CD4-positive, alpha-beta T cell treated with Interleukin-12 subunit alpha and Interleukin-12 subunit beta, for 1 hour (primary cell): ENCODE measurements around the gene PCBP3.
"Not testable (repeated sequence)": the region's sequence is repeated elsewhere in the genome, so short reads cannot be mapped to it uniquely, and the experiment has no call there.

Source experiments
- DNase-seq: peaks from one replicate; pipeline ENCODE4 v3.0.0-alpha.2; 2020

PCBP3 gene

GRCh38 chr21:45791562-45792418 is 148.3 kb downstream of the PCBP3 start:
- no peak for DNase-seq

- DNase-seq: no peak
These were observed 149.3 kb downstream of the PCBP3 start for GRCh38 chr21:45792682-45793383.

DNA sequence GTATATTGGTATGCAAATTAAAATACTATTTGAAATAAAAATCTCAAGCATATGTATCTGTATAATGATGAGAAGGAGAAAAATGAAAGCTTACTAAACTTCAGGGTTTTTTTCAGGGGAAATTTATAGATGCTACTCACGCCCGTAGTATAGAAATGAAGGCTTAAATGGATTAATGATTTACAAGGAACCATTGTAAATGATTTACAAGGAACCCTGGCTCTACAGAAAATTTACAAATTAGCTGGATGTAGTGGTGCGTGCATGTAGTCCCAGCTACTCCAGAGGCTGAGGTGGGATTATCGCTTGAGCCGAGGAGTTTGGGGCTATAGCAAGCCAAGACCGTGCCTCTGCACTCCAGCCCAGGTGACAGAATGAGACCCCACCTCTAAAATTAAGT is 150.5 kb downstream of the PCBP3 start:
- DNase-seq: no peak

GRCh38 chr21:45796003-45796402 is 152.5 kb downstream of the PCBP3 start:
- no peak for DNase-seq

DNA sequence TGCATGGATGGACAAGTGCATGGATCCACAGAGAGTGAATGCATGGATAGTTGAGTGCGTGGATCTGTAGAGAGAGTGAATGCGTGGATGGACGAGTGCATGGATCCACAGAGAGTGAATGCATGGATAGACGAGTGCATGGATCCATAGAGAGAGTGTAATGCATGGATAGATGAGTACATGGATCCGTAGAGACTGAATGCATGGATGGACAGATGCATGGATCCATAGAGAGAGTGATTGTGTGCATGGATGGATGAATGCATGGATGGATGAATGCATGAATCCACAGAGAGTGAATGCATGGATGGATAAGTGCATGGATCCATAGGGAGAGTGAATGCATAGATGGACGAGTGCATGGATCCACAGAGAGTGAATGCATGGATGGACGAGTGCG is 153.8 kb downstream of the PCBP3 start:
- no peak for DNase-seq

- no peak for DNase-seq
These were observed 156.3 kb downstream of the PCBP3 start for GRCh38 chr21:45799765-45800338.

DNA sequence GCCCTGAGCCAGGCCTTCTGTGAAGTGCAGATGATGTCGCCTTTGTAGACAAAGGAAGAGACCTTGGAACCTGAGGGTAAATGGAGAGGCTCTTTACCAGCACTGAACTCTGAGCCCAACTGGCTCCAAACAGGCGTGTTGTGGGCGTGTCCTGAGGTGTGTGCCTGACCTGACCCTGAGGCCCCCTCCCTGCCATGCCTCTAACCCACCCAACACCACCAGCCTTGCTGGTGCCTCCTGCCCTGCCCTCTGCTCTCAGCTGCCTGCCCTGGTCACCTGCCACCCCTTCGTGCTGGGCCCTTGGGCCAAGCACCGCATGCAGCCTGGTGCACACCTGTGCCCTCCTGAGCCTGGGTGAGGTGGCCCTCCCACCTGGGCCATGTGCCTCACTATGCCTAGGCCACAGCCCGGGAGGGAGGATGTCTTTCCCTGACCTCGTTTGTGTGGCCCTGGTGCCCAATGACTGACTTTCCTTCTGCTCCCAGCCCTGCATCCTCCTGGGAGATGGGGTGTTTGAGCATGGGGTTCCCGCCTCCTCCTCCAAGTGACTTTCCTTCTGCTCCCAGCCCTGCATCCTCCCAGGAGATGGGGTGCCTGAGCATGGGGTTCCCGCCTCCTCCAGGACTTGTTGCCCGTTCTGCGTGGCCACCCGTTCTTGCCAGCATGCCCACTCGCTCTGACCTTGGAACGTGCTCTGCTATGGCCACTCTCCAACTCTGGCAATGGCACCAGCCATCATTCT is 157.0 kb downstream of the PCBP3 start:
- DNase-seq: no peak

- no peak for DNase-seq
These were observed 157.8 kb downstream of the PCBP3 start for GRCh38 chr21:45801129-45801964.

DNA sequence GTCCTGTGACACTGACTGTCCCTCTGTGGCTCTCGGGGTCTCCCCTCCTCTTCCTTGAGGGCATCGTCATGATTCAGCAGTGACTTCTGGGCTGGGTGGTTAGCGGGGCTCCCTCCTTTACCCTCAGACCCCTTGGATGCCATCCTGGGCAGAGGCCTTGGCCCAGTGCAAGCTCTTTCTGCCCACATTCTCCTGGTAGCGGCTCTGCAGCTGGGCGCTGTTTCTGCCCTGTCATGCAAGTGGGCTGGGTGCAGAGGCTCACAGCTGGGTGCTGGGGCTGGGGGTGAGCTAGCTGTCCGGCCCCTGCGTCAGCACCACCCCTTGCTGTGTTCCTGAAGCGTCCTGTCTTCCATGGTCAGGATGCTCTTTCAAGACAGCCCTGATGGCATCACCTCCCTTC is 158.5 kb downstream of the PCBP3 start:
- DNase-seq: no peak

- DNase-seq: no peak
These were observed 158.9 kb downstream of the PCBP3 start for GRCh38 chr21:45802425-45802824.

GRCh38 chr21:45802956-45803617 is 159.6 kb downstream of the PCBP3 start:
- no peak for DNase-seq

- no peak for DNase-seq
These were observed 160.3 kb downstream of the PCBP3 start for GRCh38 chr21:45803618-45804340.

DNA sequence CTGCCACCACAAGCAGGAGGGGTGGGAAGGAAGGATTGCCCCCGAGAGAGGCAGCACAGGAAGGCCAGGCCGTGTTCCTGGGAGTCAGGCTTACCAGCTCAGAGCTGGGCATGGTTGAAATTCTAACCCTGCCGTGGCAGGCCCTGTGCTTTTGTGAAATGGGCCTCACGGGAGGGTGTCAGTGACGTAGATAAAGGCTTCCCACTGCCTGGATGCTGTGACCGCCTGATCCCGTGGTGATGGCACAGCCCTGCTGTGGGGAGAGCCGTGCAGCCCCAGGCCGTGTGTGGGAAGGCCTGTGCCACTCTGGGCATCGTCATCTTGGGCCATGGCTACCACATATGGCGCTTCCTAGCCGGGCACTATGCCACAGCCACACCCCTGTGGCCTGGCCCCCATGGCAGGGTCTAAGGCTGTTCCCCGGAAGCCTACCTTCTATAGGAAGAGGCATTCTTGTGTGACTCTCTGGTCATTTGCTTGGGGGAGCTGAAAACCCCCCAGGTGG is 161.3 kb downstream of the PCBP3 start:
- no peak for DNase-seq

GRCh38 chr21:45805321-45805720 is 161.8 kb downstream of the PCBP3 start:
- no peak for DNase-seq

DNA sequence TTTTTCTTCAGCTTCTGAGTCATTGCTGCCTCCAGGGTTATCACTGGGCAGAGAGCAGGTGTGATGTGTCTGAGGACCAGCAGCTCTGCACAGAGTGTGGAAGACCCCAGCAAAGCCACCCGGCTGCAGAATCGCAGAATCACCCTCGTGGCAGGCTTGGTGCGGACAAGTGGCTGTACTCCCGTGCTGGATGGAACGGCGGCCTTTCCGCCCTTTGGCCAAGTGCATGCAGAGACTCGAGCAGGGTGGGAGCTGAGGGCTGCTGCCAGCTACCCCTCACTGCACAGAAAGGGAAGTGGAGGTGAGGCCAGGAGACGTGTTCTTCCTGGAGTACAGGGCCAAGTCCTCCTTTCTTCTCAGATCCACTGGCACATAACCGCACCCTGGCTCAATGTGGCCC is 162.5 kb downstream of the PCBP3 start:
- DNase-seq: no peak

- not testable (repeated sequence) for DNase-seq
These were observed 165.1 kb downstream of the PCBP3 start for GRCh38 chr21:45808663-45809062.

DNA sequence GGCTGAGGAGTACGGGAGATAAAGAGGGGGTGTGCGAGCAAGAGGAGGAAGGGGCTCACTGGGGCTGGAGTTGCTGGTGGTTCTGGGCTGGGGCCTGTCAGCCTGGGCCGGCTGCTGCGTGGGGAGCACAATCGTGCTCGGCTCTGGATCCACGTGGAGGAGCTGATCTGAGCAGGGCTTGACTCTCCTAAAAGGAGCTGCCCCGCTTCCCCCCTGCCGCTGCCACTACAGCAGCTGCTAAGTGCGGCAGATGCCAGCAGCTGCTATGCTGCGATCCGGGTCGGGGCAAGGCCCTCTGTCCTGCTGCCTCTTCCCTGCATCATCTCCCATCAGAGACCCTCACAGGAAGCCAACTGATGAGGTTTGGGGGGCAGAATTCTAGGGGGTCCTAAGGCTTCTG is 165.9 kb downstream of the PCBP3 start:
- DNase-seq: no peak

GRCh38 chr21:45811136-45811535 is 167.6 kb downstream of the PCBP3 start:
- DNase-seq: no peak

- not testable (repeated sequence) for DNase-seq
These were observed 170.8 kb downstream of the PCBP3 start for GRCh38 chr21:45814210-45814940.

GRCh38 chr21:45815781-45816180 is 172.3 kb downstream of the PCBP3 start:
- DNase-seq: not testable (repeated sequence)
